Measurements from ENCODE around the gene LARP4B.

- no peak for TF ChIP-seq EZH2 (IDR thresholded peaks at IDR 0.05; ENCODE audit: insufficient read depth, low read length)
- no peak for TF ChIP-seq CTCF (IDR thresholded peaks at IDR 0.05; ENCODE audit: insufficient read depth, low read depth, low read length)
Measured at GRCh38 chr10:852386-852785, 79.1 kb downstream of the LARP4B start.

Data from astrocyte (in vitro differentiated cells and primary cell).